ENCODE results near the gene SLC26A8. TPM values are rescaled to one million over a fixed set of nuclear protein-coding genes. Genes with fewer than 3 reads are reported as not detected.

SLC26A8 gene
- total and polyA plus RNA-seq, 2 of the 13 experiments (the other 11 are each of a cell fraction or from before 2014, with no cell fraction given), result 0.46 TPM; not detected in 1

GRCh38 chr6:35897486-35897885 is 127.0 kb downstream of the SLC26A8 start:
- no peaks in the 10 kb centered on the region for H3K9me3 ChIP-seq (ENCODE audit: low read length)
- no peak overlapping the region for H2AFZ ChIP-seq (ENCODE audit: low read length)
- CTCF ChIA-PET (ENCODE audit: low intra/inter-chr PET ratio, low total read pairs), result no interaction called here
- peaks cover 97% of the 10 kb centered on the region for H3K79me2 ChIP-seq (ENCODE audit: insufficient read depth, low read length)
- ATAC-seq (no peak), FAIRE-seq (no peak), DNase-seq (ENCODE audit: low spot score) (no peak)
- BruUV-seq (replicated peaks), result no TSS peak
- intact Hi-C loops (cut with micrococcal nuclease; ENCODE audit: unreplicated experiment), result no loop called here
- no peak overlapping the region for H3K4me2 ChIP-seq (ENCODE audit: low read depth, low read length)
- no peak overlapping the region for H3K27ac ChIP-seq (ENCODE audit: extremely low read length, insufficient read depth, low read length)
- H3K27me3 ChIP-seq (ENCODE audit: control insufficient read depth in 1 of 2, insufficient read depth in 2 of 2, low read length in 2 of 2), result no peaks in the 10 kb centered on the region
- H3K36me3 ChIP-seq (replicated peaks in 1 of 2; ENCODE audit: control insufficient read depth in 1 of 2, insufficient read depth in 2 of 2, low read length in 2 of 2), result peaks cover 8 to 63% of the 10 kb centered on the region in 2 experiments
- H3K4me1 ChIP-seq (ENCODE audit: insufficient read depth, low read length), result no peaks in the 10 kb centered on the region
- peaks cover 19% of the 10 kb centered on the region for H4K20me1 ChIP-seq (ENCODE audit: insufficient read depth, low read length)
- no peak for TF ChIP-seq ZNF34 (CRISPR knock-in tag; IDR thresholded peaks at IDR 0.05; ENCODE audit: borderline replicate concordance)
- TF ChIP-seq MTF1 (CRISPR knock-in tag; IDR thresholded peaks at IDR 0.05), result no peak
- no peak for TF ChIP-seq ZNF17 (CRISPR knock-in tag; IDR thresholded peaks at IDR 0.05)
- no peak for TF ChIP-seq SETDB1 (CRISPR knock-in tag; IDR thresholded peaks at IDR 0.05; ENCODE audit: borderline replicate concordance)
- no peak overlapping the region for H3K4me3 ChIP-seq (replicated peaks in 1 of 3; ENCODE audit: insufficient read depth in 1 of 3, low read depth in 2 of 3, low read length in 3 of 3)
- POLR2A ChIA-PET, result no interaction called here
- no peak overlapping the region for H3K9ac ChIP-seq (ENCODE audit: insufficient read depth, low read depth, low read length)
- in situ Hi-C loops (cut with HindIII; ENCODE audit: extremely low pct_ligation_motif_present, low pct_unique_long_range_greater_than_20kb), result no loop called here
- WGBS (ENCODE audit: low lambda C conversion rate), result 96% methylated on average over 4 of the region's 4 CpGs

- ChIA-PET CTCF (ENCODE audit: low intra/inter-chr PET ratio, low total read pairs) (no interaction called here), POLR2A (no interaction called here)
- DNase-seq (ENCODE audit: low spot score), result no peak
- no TSS peak for BruUV-seq (replicated peaks)
- H3K27me3 ChIP-seq (ENCODE audit: control insufficient read depth in 1 of 2, insufficient read depth in 2 of 2, low read length in 2 of 2), result no peaks in the 10 kb centered on the region
- in situ Hi-C loops (cut with HindIII; ENCODE audit: extremely low pct_ligation_motif_present, low pct_unique_long_range_greater_than_20kb), result no loop called here
- H3K4me1 ChIP-seq (ENCODE audit: insufficient read depth, low read length), result no peaks in the 10 kb centered on the region
- H3K9ac ChIP-seq (ENCODE audit: insufficient read depth, low read depth, low read length), result no peak overlapping the region
- H2AFZ ChIP-seq (ENCODE audit: low read length), result no peak overlapping the region
- H3K36me3 ChIP-seq (replicated peaks in 1 of 2; ENCODE audit: control insufficient read depth in 1 of 2, insufficient read depth in 2 of 2, low read length in 2 of 2), result peaks cover 7 to 63% of the 10 kb centered on the region in 2 experiments
- WGBS (ENCODE audit: low lambda C conversion rate), result 98% methylated on average over 3 of the region's 3 CpGs
- no peak overlapping the region for H3K4me2 ChIP-seq (ENCODE audit: low read depth, low read length)
- no peak for ATAC-seq
- no peaks in the 10 kb centered on the region for H3K9me3 ChIP-seq (ENCODE audit: low read length)
- TF ChIP-seq KIAA2018 (CRISPR knock-in tag; IDR thresholded peaks at IDR 0.05; ENCODE audit: borderline replicate concordance), result no peak
- TF ChIP-seq AGO2 (optimal IDR thresholded peaks at IDR 0.05; ENCODE audit: low read depth, low read length), result no peak
- TF ChIP-seq NCOA1 (CRISPR knock-in tag; IDR thresholded peaks at IDR 0.05), result no peak
- no peak for TF ChIP-seq SMC3 (IDR thresholded peaks at IDR 0.05; ENCODE audit: low read length)
- intact Hi-C loops (cut with micrococcal nuclease; ENCODE audit: unreplicated experiment), result no loop called here
- peaks cover 97% of the 10 kb centered on the region for H3K79me2 ChIP-seq (ENCODE audit: insufficient read depth, low read length)
- H3K4me3 ChIP-seq (replicated peaks in 1 of 3; ENCODE audit: insufficient read depth in 1 of 3, low read depth in 2 of 3, low read length in 3 of 3), result no peak overlapping the region
- no peak overlapping the region for H3K27ac ChIP-seq (ENCODE audit: extremely low read length, insufficient read depth, low read length)
- peaks cover 19% of the 10 kb centered on the region for H4K20me1 ChIP-seq (ENCODE audit: insufficient read depth, low read length)
- no peak for FAIRE-seq
Measured at GRCh38 chr6:35897036-35897435, 127.4 kb downstream of the SLC26A8 start.
